Stimulated activated naive B cell treated with anti-CD40 and anti-IgM and Interleukin-4, amounts not matched to agents 10 μg/mL and 1 μg/mL and 100 μg/mL, for 72 hours (primary cell): Measurements from ENCODE around the gene CAAP1.

Experiments
- ATAC-seq, 2 donors: fragments of 150-1000 bp; cut with Tn5 transposase; replicated peaks; 2 replicates each; pipeline ENCODE4 v1.10.0; 2021; ENCODE audit warnings: moderate library complexity in 1 of 2
- DNase-seq: peaks from one replicate; pipeline ENCODE4 v3.0.0; 2021
- H3K27ac Mint-ChIP-seq: one replicate; pipeline ENCODE4 v1.8.0; 2022; ENCODE audit warnings: mild to moderate bottlenecking, mixed read lengths
- H3K27me3 Mint-ChIP-seq, 2 donors: one replicate each; pipeline ENCODE4 v1.8.0; 2022; ENCODE audit warnings: mixed read lengths in 2 of 2
- H3K36me3 Mint-ChIP-seq, 2 donors: one replicate each; pipeline ENCODE4 v1.8.0; 2022; ENCODE audit warnings: mixed read lengths in 2 of 2, mild to moderate bottlenecking in 1 of 2
- H3K4me1 Mint-ChIP-seq, 2 donors: one replicate each; pipeline ENCODE4 v1.8.0; 2022; ENCODE audit warnings: mixed read lengths in 2 of 2, mild to moderate bottlenecking in 1 of 2
- H3K4me3 Mint-ChIP-seq, 2 donors: one replicate each; pipeline ENCODE4 v1.8.0; 2022; ENCODE audit warnings: mild to moderate bottlenecking in 2 of 2, mixed read lengths in 2 of 2, moderate library complexity in 1 of 2
- H3K9me3 Mint-ChIP-seq, 2 donors: one replicate each; pipeline ENCODE4 v1.8.0; 2022; ENCODE audit warnings: mixed read lengths in 2 of 2, mild to moderate bottlenecking in 1 of 2

CAAP1 gene

DNA sequence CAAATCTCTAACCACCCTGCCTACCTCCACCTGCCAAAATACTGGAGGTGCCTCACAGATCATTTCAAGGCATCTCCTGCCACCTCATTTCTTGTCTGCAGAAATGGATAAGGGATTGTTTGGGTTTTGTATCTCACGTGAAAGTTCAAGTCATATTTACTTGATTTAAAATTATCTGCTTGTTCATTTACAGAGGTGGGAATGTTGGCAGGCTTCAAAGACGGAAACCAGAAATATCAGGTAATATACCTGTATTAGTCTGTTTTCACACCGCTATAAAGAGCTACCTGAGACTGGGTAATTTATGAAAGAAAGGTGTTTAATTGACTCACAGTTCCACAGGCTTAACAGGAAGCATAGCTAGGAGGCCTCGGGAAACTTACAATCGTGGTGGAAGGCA is 85.4 kb downstream of the CAAP1 start:
- Mint-ChIP-seq H3K27ac (no peak overlapping the region), H3K4me3 (no peak overlapping the region), H3K9me3 (peaks cover 0 to 1% of the 10 kb centered on the region in 2 donors), H3K4me1 (no peaks in the 10 kb centered on the region), H3K27me3 (peaks cover 3 to 14% of the 10 kb centered on the region in 2 donors), H3K36me3 (no peaks in the 10 kb centered on the region)
- no peak for DNase-seq
- no peak for ATAC-seq

DNA sequence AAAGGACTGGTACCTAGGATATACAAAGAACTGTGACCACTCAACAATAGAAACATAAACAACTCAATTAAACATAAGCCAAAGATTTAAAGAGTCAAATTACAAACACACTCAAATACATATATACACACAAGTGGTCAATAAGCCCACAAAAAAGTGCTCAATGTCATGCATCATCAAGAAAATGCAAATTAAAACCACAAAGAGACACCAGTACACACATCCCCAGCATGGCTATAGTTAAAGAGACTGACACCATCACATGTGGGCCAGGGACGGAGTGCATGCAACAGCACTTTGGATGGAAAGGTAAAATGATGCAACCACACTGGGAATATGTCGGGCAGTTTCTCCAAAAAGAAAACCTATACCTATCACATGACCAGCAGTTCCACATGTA is 89.7 kb downstream of the CAAP1 start:
- Mint-ChIP-seq H3K36me3 (no peaks in the 10 kb centered on the region), H3K27me3 (peaks cover 0 to 18% of the 10 kb centered on the region in 2 donors), H3K4me3 (no peak overlapping the region), H3K4me1 (no peaks in the 10 kb centered on the region), H3K27ac (no peak overlapping the region), H3K9me3 (no peaks in the 10 kb centered on the region)
- DNase-seq (no peak), ATAC-seq (no peak)

DNA sequence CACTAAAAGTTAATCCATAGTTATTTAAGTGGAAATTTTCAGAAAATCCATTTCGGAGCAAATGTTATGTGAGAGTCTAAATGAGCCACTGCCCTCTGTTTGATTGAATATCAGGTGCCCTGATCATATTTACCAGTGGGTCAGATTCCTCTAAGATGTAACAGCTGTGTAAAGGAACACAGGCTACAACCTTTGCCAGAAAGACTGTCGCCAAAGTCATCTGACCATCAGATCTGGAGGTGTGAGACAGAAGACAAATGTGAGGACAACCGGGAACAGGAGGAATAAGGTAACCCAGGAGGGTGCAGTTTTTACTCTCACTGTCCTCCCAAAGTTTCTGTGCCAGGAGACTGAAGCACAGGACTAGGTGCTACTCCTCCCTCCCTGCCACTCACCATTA is 90.8 kb downstream of the CAAP1 start:
- Mint-ChIP-seq H3K27ac (no peak overlapping the region), H3K4me1 (no peaks in the 10 kb centered on the region), H3K4me3 (no peak overlapping the region), H3K27me3 (peaks cover 0 to 12% of the 10 kb centered on the region in 2 donors), H3K36me3 (no peaks in the 10 kb centered on the region), H3K9me3 (no peaks in the 10 kb centered on the region)
- DNase-seq (no peak), ATAC-seq (no peak)

DNA sequence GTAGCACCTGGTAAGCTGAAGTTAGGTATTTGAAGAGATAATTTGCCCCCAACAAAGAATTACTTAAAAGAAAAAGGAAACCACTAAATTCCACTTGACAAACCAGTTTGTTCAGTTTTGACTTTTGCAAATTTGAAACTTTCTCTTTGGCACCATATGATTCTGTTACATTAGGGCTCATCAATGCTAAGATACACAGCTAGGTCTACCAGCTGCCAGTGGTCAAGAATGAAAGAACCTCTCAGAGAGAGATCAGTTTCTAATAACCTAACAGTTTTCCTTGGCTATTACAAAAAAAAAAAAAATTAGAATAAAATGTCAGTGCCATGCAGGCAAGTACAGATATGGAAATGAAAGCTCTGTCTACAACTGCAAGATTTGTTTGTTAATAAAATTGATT is 92.3 kb downstream of the CAAP1 start:
- DNase-seq = no peak
- H3K36me3 Mint-ChIP-seq = no peaks in the 10 kb centered on the region
- H3K4me1 Mint-ChIP-seq = no peaks in the 10 kb centered on the region
- H3K27ac Mint-ChIP-seq = no peak overlapping the region
- H3K9me3 Mint-ChIP-seq = no peaks in the 10 kb centered on the region
- ATAC-seq = no peak
- no peak overlapping the region for H3K4me3 Mint-ChIP-seq
- peaks cover 0 to 12% of the 10 kb centered on the region in 2 donors for H3K27me3 Mint-ChIP-seq

DNA sequence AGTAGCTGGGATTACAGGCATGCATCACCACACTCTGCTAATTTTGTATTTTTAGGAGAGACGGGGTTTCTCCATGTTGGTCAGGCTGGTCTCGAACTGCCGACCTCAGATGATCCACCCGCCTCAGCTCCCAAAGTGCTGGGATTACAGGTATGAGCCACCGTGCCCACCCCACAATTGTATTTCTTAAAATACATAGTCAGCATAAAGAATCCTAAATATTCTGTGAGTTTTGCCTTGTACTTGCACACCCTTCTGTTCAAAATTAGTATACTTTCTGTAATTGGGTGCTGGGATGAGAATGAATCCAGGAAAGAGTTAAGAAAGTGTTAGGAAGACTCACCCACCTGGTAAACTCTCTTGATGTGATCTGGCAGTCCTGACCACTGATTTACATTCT is 101.3 kb downstream of the CAAP1 start:
- no peaks in the 10 kb centered on the region for H3K36me3 Mint-ChIP-seq
- peaks cover 0 to 5% of the 10 kb centered on the region in 2 donors for H3K27me3 Mint-ChIP-seq
- H3K9me3 Mint-ChIP-seq = peaks cover 5 to 9% of the 10 kb centered on the region in 2 donors
- H3K4me1 Mint-ChIP-seq = no peaks in the 10 kb centered on the region
- no peak for DNase-seq
- H3K4me3 Mint-ChIP-seq = no peak overlapping the region
- H3K27ac Mint-ChIP-seq = no peak overlapping the region
- ATAC-seq = no peak
